NOMO-1 (cell line): ENCODE measurements around the gene BACE2.

Experiments used
- DNase-seq, 2 experiments: peaks; one replicate each; lab custom pipeline; 2025; ENCODE audit not compliant: unreplicated experiment in 2 of 2; lab: John Stamatoyannopoulos, UW

BACE2 gene

GRCh38 chr21:41316200-41317062, 148.5 kb downstream of the BACE2 start, which contains the start of gene FAM3B:
Gene FAM3B, plus strand, starts transcription at chr21:41316801. Its CDS starts 79 bp downstream, at chr21:41316880.
- no peak for DNase-seq

DNA sequence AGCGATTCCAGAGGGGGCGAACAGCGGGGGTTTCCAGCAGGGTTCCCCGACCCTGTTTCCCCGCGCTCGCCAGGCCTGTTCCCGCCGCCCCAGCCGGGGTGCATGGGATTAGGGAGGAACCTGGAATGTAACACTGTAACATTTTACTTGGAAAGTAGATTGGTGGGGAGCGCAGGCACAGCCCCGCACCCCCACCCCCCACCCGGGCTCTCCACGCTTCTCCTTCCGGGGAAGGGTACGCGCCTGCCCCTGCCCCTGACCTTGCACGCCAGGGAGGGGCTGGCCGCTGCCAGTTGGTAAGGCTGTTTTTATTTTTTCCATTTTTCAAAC, 149.1 kb downstream of the BACE2 start:
- no peak for DNase-seq

DNA sequence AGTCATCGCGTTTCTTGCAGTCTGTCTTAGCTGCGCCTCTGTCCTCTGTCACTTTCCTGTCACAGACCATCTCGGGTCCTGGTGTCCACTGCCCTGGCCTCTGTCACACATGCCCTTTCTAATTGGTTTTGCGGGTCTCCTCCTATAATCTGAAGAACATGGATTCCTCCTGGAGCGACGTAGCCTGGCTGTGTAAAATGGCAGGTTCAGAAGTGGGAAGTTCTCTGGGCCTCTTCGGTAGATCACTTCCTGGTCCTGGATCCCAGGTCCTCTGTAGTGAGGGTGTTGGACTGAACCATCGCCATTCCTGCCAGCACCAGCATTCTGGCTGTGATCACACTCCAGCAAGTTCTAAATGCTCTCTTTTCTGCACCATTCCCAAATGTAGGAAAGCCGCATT, 149.5 kb downstream of the BACE2 start:
- DNase-seq, result no peak

GRCh38 chr21:41318218-41318617, 150.3 kb downstream of the BACE2 start:
- DNase-seq, result no peak

- no peak for DNase-seq
Measured at GRCh38 chr21:41319273-41319672, 151.3 kb downstream of the BACE2 start.

- no peak for DNase-seq
Measured at GRCh38 chr21:41321211-41321907, 153.4 kb downstream of the BACE2 start.

- DNase-seq, result no peak
Measured at GRCh38 chr21:41321908-41322495, 154.0 kb downstream of the BACE2 start.

DNA sequence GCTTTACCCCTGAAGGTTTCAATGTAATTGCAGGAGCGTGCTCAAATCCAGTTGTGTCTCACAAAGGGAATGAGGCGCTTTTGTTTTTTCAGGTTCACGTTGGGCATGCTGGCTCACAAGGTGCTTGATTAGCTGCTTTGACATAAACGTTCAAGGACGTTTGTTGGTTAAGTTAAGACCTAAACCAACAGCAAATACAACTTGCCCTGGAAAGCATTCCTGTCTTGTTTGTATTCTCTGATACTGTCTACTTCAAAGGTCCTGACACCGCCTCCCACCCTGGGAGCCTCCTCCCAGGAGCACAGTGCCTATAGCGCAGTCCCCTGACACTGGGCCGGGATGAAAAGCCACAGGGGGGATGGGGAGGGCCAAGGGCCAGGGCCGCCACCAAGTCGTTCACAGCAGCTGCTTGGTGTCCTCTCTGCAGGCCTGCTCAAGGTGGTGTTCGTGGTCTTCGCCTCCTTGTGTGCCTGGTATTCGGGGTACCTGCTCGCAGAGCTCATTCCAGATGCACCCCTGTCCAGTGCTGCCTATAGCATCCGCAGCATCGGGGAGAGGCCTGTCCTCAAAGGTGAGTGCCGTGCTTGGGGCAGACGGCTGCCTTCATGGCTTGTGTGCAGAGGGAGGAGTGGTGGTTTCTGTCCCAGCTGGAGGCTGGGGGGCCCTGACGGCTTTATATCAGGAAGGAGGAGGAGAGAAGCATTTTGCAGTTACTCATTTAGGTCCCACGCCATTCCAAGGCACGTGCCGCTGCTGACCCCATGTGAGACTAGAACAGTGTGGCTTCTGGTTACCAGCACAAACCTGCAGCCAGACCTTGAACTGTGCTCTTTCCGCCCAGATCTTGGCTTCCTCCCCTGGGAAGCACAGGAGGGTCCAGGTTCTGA, 154.8 kb downstream of the BACE2 start:
- no peak for DNase-seq

DNA sequence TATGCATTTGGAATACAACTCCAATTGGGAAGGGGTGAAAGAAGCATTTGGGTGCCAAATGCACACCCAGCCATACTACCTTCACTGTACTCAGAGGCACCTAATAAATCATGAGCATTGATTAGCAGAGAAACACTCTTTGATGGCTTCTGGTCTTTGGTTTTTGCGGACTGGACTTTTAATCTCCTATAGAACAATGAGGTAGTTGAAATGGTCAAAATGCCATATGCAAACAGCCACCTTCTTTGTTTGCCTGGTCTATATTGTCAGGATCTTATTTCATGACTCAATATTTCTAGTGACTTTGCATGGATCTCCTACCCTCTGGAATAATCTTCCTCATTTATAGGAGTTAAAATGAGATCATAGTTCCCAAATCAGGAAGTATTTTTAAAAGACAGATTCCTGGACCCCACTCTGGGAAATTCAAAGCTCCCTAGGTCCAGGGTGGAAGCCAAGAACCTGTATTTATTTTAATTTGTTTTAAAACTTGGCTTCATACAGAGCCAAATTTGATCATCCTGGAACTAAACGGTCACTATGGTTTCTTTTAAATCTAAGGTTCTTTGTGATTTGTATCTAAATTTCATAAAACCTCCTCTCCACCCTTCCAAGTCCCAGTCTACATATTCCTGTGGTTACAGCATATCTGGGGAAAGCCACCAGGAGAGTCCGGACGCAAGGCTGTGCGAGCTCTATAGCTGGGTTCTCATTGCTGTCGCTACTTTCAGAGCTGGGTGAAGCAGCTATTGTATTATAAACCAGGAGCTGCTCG, 157.4 kb downstream of the BACE2 start:
- DNase-seq, result no peak

DNA sequence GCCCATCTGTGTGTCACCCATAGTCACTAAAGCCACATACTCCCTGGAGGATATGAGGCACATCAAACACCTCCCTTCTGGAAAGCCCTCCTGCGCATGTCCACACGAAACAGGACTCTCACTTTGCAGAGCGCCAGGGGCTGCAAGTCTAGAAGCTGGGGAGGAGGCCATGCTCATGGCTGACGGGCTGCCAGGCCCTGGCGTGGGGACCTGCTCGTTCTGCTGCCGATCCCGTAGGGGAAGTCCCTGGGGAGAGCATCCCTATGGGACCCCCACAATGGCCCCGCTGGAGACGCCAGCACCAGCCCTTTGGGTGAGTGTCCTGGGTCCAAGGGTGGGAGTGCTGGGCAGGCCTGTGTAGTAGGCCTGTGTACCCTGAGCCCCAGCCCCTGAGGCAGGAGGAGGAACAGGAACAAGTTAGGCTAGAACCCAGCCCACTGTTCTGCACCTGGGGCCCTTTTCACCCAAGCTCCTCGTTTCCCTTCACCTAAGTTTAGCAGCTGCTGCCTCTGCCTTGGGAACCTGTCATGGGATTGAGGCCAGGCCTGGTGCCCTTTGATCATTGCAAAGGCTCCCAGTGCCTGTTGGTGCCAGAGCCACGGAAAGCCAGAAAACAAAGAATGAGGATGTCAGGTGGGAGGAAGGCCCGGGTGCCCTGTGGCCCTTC, 158.6 kb downstream of the BACE2 start:
- DNase-seq, result no peak

- DNase-seq, result no peak
Measured at GRCh38 chr21:41327753-41328152, 159.8 kb downstream of the BACE2 start.

DNA sequence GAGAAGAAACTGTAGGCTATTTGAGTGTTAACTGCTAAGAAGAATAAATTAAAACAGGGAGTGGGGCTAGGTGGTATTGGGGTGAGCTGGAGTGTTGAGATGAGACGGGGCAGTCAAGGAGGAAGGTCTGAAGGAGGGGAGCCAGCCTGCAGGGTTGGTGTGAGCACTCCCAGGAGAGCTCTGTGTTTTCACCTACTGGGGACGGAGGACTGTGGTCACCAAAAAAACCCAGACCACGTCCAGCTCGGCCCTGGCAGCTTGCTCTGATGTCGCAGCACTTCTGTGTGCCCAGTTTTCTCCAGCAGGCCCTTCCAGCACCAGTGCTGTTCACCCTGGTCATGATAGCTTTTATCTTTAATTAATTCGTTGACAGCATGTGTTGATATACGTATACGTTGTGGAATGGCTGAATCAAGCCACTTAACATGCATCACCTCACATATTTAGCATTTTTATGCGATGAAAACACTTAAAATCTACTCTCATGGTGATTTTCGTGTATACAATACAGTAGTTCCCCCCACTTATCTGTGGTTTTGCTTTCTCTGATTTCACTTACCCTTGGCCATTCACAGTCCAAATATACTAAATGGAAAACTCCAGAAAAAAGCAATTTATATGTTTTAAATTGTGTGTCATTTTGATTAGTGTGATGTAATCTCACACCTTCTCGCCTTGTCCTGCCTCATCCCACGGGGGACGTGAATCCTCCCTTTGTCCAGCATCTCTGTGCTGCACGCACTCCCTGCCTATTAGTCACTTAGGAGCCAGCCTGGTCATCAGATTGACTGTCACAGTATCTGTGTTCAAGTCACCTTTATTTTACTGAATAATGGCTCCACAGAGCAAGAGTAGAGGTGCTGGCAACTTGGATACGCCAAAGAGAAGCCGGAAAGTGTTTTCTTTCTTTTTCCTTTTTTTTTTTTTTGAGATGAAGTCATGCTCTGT, 161.0 kb downstream of the BACE2 start:
- no peak for DNase-seq
